Activated naive CD4-positive, alpha-beta T cell treated with anti-CD3 and anti-CD28 coated beads, Interleukin-2, amount 50 U/mL, for 72 hours (primary cell): ENCODE results near the gene BPGM. TPM values are rescaled to one million over a fixed set of nuclear protein-coding genes. Genes with fewer than 3 reads are reported as not detected.

Experiments used
- ATAC-seq, 2 donors: fragments of 150-1000 bp; cut with Tn5 transposase; 2 replicates each; pipeline ENCODE4 v1.10.0; 2021; ENCODE audit warnings: mild to moderate bottlenecking in 2 of 2, moderate library complexity in 2 of 2
- DNase-seq, 2 donors: peaks; one replicate each; pipeline ENCODE4 v3.0.0; 2021 to 2022; ENCODE audit warnings: low spot score in 2 of 2
- H3K27ac Mint-ChIP-seq, 2 donors: one replicate each; pipeline ENCODE4 v1.8.0; 2022; ENCODE audit warnings: mild to moderate bottlenecking in 2 of 2, mixed read lengths in 2 of 2
- H3K36me3 Mint-ChIP-seq, 2 donors: one replicate each; pipeline ENCODE4 v1.8.0; 2022; ENCODE audit warnings: mixed read lengths in 2 of 2
- H3K9me3 Mint-ChIP-seq, 2 donors: one replicate each; pipeline ENCODE4 v1.8.0; 2022; ENCODE audit warnings: mixed read lengths in 2 of 2
- total RNA-seq, 2 donors: library from RNA; stranded (reverse); gene quantifications; one replicate each; pipeline ENCODE4 v1.2.3, GENCODE V29; 2022

Gene BPGM
- total RNA-seq, 2 donors from 2014 or later: 14.4 to 28.6 TPM

- no peaks in the 10 kb centered on the region for H3K9me3 Mint-ChIP-seq
- peak overlapping the region in 1 of 2 donors; percentile 96 for H3K27ac Mint-ChIP-seq
- DNase-seq: no peak
- peaks cover 0 to 5% of the 10 kb centered on the region in 2 donors for H3K36me3 Mint-ChIP-seq
- ATAC-seq: no peak
Measured at GRCh38 chr7:134714470-134715205, 68.0 kb downstream of the BPGM start.

- ATAC-seq (no peak), DNase-seq (no peak)
- no peaks in the 10 kb centered on the region for H3K9me3 Mint-ChIP-seq
- H3K36me3 Mint-ChIP-seq: no peaks in the 10 kb centered on the region
- no peak overlapping the region for H3K27ac Mint-ChIP-seq
Measured at GRCh38 chr7:134718211-134718875, 71.7 kb downstream of the BPGM start.

- H3K36me3 Mint-ChIP-seq: peaks cover 0 to 4% of the 10 kb centered on the region in 2 donors
- H3K9me3 Mint-ChIP-seq: no peaks in the 10 kb centered on the region
- DNase-seq (no peak), ATAC-seq (no peak)
- no peak overlapping the region for H3K27ac Mint-ChIP-seq
Measured at GRCh38 chr7:134720091-134720935, 73.7 kb downstream of the BPGM start.

GRCh38 chr7:134721171-134721570 is 74.5 kb downstream of the BPGM start:
- no peak overlapping the region for H3K27ac Mint-ChIP-seq
- no peak for ATAC-seq
- H3K9me3 Mint-ChIP-seq: peaks cover 0 to 7% of the 10 kb centered on the region in 2 donors
- H3K36me3 Mint-ChIP-seq: peaks cover 0 to 11% of the 10 kb centered on the region in 2 donors
- no peak for DNase-seq

- peaks cover 11 to 12% of the 10 kb centered on the region in 2 donors for H3K36me3 Mint-ChIP-seq
- ATAC-seq: no peak
- no peak overlapping the region for H3K27ac Mint-ChIP-seq
- peaks cover 0 to 7% of the 10 kb centered on the region in 2 donors for H3K9me3 Mint-ChIP-seq
- no peak for DNase-seq
Measured at GRCh38 chr7:134722786-134723322, 76.2 kb downstream of the BPGM start.

- no peak overlapping the region for H3K27ac Mint-ChIP-seq
- H3K9me3 Mint-ChIP-seq: peaks cover 0 to 7% of the 10 kb centered on the region in 2 donors
- ATAC-seq (no peak), DNase-seq (no peak)
- H3K36me3 Mint-ChIP-seq: peaks cover 11 to 12% of the 10 kb centered on the region in 2 donors
Measured at GRCh38 chr7:134723892-134724291, 77.2 kb downstream of the BPGM start.

- Mint-ChIP-seq H3K9me3 (peaks cover 0 to 7% of the 10 kb centered on the region in 2 donors), H3K27ac (no peak overlapping the region), H3K36me3 (peaks cover 11 to 12% of the 10 kb centered on the region in 2 donors)
- ATAC-seq (peak in 1 of 2 donors; percentile 28), DNase-seq (no peak)
Measured at GRCh38 chr7:134724606-134725005, 78.0 kb downstream of the BPGM start.

GRCh38 chr7:134726581-134726980 is 79.9 kb downstream of the BPGM start:
- Mint-ChIP-seq H3K9me3 (peaks cover 8 to 11% of the 10 kb centered on the region in 2 donors), H3K27ac (no peak overlapping the region), H3K36me3 (peaks cover 11 to 12% of the 10 kb centered on the region in 2 donors)
- ATAC-seq (no peak), DNase-seq (no peak)

GRCh38 chr7:134727711-134728110 is 81.1 kb downstream of the BPGM start:
- DNase-seq (no peak), ATAC-seq (no peak)
- Mint-ChIP-seq H3K27ac (no peak overlapping the region), H3K36me3 (peaks cover 11 to 12% of the 10 kb centered on the region in 2 donors), H3K9me3 (peaks cover 10 to 11% of the 10 kb centered on the region in 2 donors)

Other genes starting within 250 kb of the BPGM start
- 100 to 1,000 TPM; 104 to 144 TPM for gene AKR1B1, start 187.8 kb upstream of the BPGM start, total RNA-seq
- gene AKR1B10, start 119.3 kb upstream of the BPGM start, total RNA-seq: not detected
- gene AKR1B15, start 97.7 kb upstream of the BPGM start, total RNA-seq: not detected
- 10 to 100 TPM in 1 of 2 donors, 1 to 10 TPM in 1; 5.9 to 15.4 TPM for gene CALD1, start 132.8 kb downstream of the BPGM start, total RNA-seq